Measurements from ENCODE around the gene PVRIG.
"Not testable (repeated sequence)": the region's sequence is repeated elsewhere in the genome, so short reads cannot be mapped to it uniquely, and the experiment has no call there.

DNA sequence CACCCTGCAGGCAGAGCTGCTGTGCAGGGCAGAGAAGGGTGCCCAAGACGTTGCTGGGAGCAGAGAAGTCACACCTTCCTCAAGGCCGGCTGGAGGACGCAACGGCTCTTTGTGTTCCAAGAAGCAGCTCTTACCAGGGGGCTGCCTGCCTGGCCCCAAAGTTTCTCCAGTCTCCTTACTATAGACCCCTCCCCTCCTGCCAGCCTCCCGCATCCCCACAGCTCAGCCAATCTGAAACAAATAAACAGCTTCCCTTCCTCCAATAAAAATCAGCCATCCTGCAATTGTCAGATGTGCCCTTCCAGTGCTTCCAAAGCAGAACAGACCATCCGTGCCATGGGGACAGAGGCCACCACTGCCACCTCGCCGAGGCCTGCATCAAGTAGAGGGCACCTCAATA lies 40.2 kb downstream of the PVRIG start:
- TF ChIP-seq, protein P1, sequence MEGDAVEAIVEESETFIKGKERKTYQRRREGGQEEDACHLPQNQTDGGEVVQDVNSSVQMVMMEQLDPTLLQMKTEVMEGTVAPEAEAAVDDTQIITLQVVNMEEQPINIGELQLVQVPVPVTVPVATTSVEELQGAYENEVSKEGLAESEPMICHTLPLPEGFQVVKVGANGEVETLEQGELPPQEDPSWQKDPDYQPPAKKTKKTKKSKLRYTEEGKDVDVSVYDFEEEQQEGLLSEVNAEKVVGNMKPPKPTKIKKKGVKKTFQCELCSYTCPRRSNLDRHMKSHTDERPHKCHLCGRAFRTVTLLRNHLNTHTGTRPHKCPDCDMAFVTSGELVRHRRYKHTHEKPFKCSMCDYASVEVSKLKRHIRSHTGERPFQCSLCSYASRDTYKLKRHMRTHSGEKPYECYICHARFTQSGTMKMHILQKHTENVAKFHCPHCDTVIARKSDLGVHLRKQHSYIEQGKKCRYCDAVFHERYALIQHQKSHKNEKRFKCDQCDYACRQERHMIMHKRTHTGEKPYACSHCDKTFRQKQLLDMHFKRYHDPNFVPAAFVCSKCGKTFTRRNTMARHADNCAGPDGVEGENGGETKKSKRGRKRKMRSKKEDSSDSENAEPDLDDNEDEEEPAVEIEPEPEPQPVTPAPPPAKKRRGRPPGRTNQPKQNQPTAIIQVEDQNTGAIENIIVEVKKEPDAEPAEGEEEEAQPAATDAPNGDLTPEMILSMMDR (IDR thresholded peaks at IDR 0.05; ENCODE audit: insufficient read depth, low read length, poor library complexity, severe bottlenecking) = not testable (repeated sequence)
- TF ChIP-seq EZH2phosphoT487 (conservative IDR thresholded peaks at IDR 0.05; ENCODE audit: low read length) = not testable (repeated sequence)
